Anterior cingulate cortex (tissue), 58 donors: ENCODE results near the gene PNLIPRP1.

Experiments
- DNase-seq, 58 donors: peaks; one replicate each; lab custom pipeline; 2025; lab: John Stamatoyannopoulos, UW

Gene PNLIPRP1

GRCh38 chr10:116629340-116629739 lies 38.6 kb downstream of the PNLIPRP1 start:
- no peak for DNase-seq

- no peak for DNase-seq
Measured at GRCh38 chr10:116630020-116630419, 39.3 kb downstream of the PNLIPRP1 start.

GRCh38 chr10:116631871-116632295 lies 41.1 kb downstream of the PNLIPRP1 start:
- no peak for DNase-seq

- no peak for DNase-seq
Measured at GRCh38 chr10:116632596-116633215, 41.9 kb downstream of the PNLIPRP1 start.

- no peak for DNase-seq
Measured at GRCh38 chr10:116633216-116633600, 42.4 kb downstream of the PNLIPRP1 start.

- no peak for DNase-seq
Measured at GRCh38 chr10:116634126-116634975, 43.6 kb downstream of the PNLIPRP1 start.

- DNase-seq, result no peak
Measured at GRCh38 chr10:116636385-116636784, 45.6 kb downstream of the PNLIPRP1 start.

GRCh38 chr10:116636976-116637375 lies 46.2 kb downstream of the PNLIPRP1 start:
- DNase-seq, result no peak

- no peak for DNase-seq
Measured at GRCh38 chr10:116637830-116638229, 47.1 kb downstream of the PNLIPRP1 start.

GRCh38 chr10:116646502-116646901 lies 55.7 kb downstream of the PNLIPRP1 start:
- no peak for DNase-seq

GRCh38 chr10:116648903-116649302 lies 58.1 kb downstream of the PNLIPRP1 start:
- DNase-seq, result no peak

GRCh38 chr10:116653885-116654284 lies 63.1 kb downstream of the PNLIPRP1 start:
- DNase-seq, result no peak

GRCh38 chr10:116654816-116655215 lies 64.1 kb downstream of the PNLIPRP1 start:
- no peak for DNase-seq

GRCh38 chr10:116655568-116655967 lies 64.8 kb downstream of the PNLIPRP1 start:
- DNase-seq, result no peak

- DNase-seq, result no peak
Measured at GRCh38 chr10:116656044-116656443, 65.3 kb downstream of the PNLIPRP1 start.

- DNase-seq, result no peak
Measured at GRCh38 chr10:116657863-116658551, 67.2 kb downstream of the PNLIPRP1 start.
